ENCODE results near the gene ADCY2. TPM values are rescaled to one million over a fixed set of nuclear protein-coding genes. Genes with fewer than 3 reads are reported as not detected.

Gene ADCY2
- total RNA-seq, 1 donor from 2014 or later, result 4.5 TPM

- no peak overlapping the region for H3K27ac Mint-ChIP-seq
- H3K36me3 Mint-ChIP-seq (ENCODE audit: insufficient read depth), result no peaks in the 10 kb centered on the region
- peaks cover 4% of the 10 kb centered on the region for H3K27me3 Mint-ChIP-seq
- no peaks in the 10 kb centered on the region for H3K4me1 Mint-ChIP-seq (ENCODE audit: low read depth)
- H3K9me3 Mint-ChIP-seq (ENCODE audit: low read depth), result peaks cover 2% of the 10 kb centered on the region
- H3K4me3 Mint-ChIP-seq (ENCODE audit: low read depth), result no peak overlapping the region
- DNase-seq (ENCODE audit: low spot score, unreplicated experiment), result no peak
- TF ChIP-seq CTCF (IDR thresholded peaks at IDR 0.05; ENCODE audit: unreplicated experiment), result no peak
These were observed 98.7 kb downstream of the ADCY2 start for GRCh38 chr5:7494481-7495130.

GRCh38 chr5:7495131-7495517, 99.2 kb downstream of the ADCY2 start:
- Mint-ChIP-seq H3K27me3 (peaks cover 6% of the 10 kb centered on the region), H3K36me3 (ENCODE audit: insufficient read depth) (no peaks in the 10 kb centered on the region), H3K9me3 (ENCODE audit: low read depth) (no peaks in the 10 kb centered on the region), H3K4me3 (ENCODE audit: low read depth) (no peak overlapping the region), H3K27ac (no peak overlapping the region), H3K4me1 (ENCODE audit: low read depth) (no peaks in the 10 kb centered on the region)
- TF ChIP-seq CTCF (IDR thresholded peaks at IDR 0.05; ENCODE audit: unreplicated experiment), result no peak
- DNase-seq (ENCODE audit: low spot score, unreplicated experiment), result no peak

GRCh38 chr5:7500256-7500655, 104.3 kb downstream of the ADCY2 start:
- Mint-ChIP-seq H3K4me1 (ENCODE audit: low read depth) (no peaks in the 10 kb centered on the region), H3K9me3 (ENCODE audit: low read depth) (no peaks in the 10 kb centered on the region), H3K27me3 (peaks cover 10% of the 10 kb centered on the region), H3K27ac (no peak overlapping the region), H3K4me3 (ENCODE audit: low read depth) (no peak overlapping the region), H3K36me3 (ENCODE audit: insufficient read depth) (no peaks in the 10 kb centered on the region)
- DNase-seq (ENCODE audit: low spot score, unreplicated experiment), result no peak
- TF ChIP-seq CTCF (IDR thresholded peaks at IDR 0.05; ENCODE audit: unreplicated experiment), result no peak

GRCh38 chr5:7501061-7501460, 105.1 kb downstream of the ADCY2 start:
- Mint-ChIP-seq H3K27ac (no peak overlapping the region), H3K4me1 (ENCODE audit: low read depth) (no peaks in the 10 kb centered on the region), H3K4me3 (ENCODE audit: low read depth) (no peak overlapping the region), H3K36me3 (ENCODE audit: insufficient read depth) (no peaks in the 10 kb centered on the region), H3K27me3 (peaks cover 10% of the 10 kb centered on the region), H3K9me3 (ENCODE audit: low read depth) (no peaks in the 10 kb centered on the region)
- DNase-seq (ENCODE audit: low spot score, unreplicated experiment), result no peak
- no peak for TF ChIP-seq CTCF (IDR thresholded peaks at IDR 0.05; ENCODE audit: unreplicated experiment)

- no peaks in the 10 kb centered on the region for H3K4me1 Mint-ChIP-seq (ENCODE audit: low read depth)
- H3K27ac Mint-ChIP-seq, result no peak overlapping the region
- H3K4me3 Mint-ChIP-seq (ENCODE audit: low read depth), result no peak overlapping the region
- no peak for DNase-seq (ENCODE audit: low spot score, unreplicated experiment)
- H3K9me3 Mint-ChIP-seq (ENCODE audit: low read depth), result peaks cover 3% of the 10 kb centered on the region
- H3K27me3 Mint-ChIP-seq, result peaks cover 10% of the 10 kb centered on the region
- no peaks in the 10 kb centered on the region for H3K36me3 Mint-ChIP-seq (ENCODE audit: insufficient read depth)
- TF ChIP-seq CTCF (IDR thresholded peaks at IDR 0.05; ENCODE audit: unreplicated experiment), result no peak
These were observed 107.6 kb downstream of the ADCY2 start for GRCh38 chr5:7503564-7503963.
